ENCODE results near the gene SSH2.

- no peak for TF ChIP-seq CTCF (IDR thresholded peaks at IDR 0.05 in 4 of 5, conservative IDR thresholded peaks at IDR 0.05 in 1 of 5)
- no peak for TF ChIP-seq POLR2A (IDR thresholded peaks at IDR 0.05)
Observed at GRCh38 chr17:29918922-29919856, 10.8 kb downstream of the SSH2 start.
